Measurements from ENCODE around the gene POMP. TPM values are rescaled to one million over a fixed set of nuclear protein-coding genes. Genes with fewer than 3 reads are reported as not detected.

POMP gene
- total RNA-seq, 1 experiment from 2014 or later = 92.2 TPM

- TF ChIP-seq ATF2 (CRISPR knock-in tag; IDR thresholded peaks at IDR 0.05; ENCODE audit: borderline replicate concordance, low read depth) (no peak), ZNF138 (CRISPR knock-in tag; conservative IDR thresholded peaks at IDR 0.05) (no peak), ZBTB43 (CRISPR knock-in tag; IDR thresholded peaks at IDR 0.05) (no peak), NR3C1 (CRISPR knock-in tag; conservative IDR thresholded peaks at IDR 0.05; ENCODE audit: low read depth) (no peak)
These were observed 49.0 kb upstream of the POMP start (continued) for GRCh38 chr13:28609926-28610325.

- Mint-ChIP-seq H3K9me3 (peaks cover 1% of the 10 kb centered on the region; the same call in 1 of the 2 replicates), H3K4me3 (no peak overlapping the region), H3K27me3 (ENCODE audit: low read depth) (no peaks in the 10 kb centered on the region), H3K27ac (no peak overlapping the region), H3K36me3 (no peaks in the 10 kb centered on the region), H3K4me1 (no peaks in the 10 kb centered on the region)
- ATAC-seq = no peak
- no peak for TF ChIP-seq NR2C2 (CRISPR knock-in tag; IDR thresholded peaks at IDR 0.05)
- TF ChIP-seq PRDM15 (CRISPR knock-in tag; IDR thresholded peaks at IDR 0.05) = no peak
- no peak for TF ChIP-seq ZNF232 (CRISPR knock-in tag; IDR thresholded peaks at IDR 0.05)
- TF ChIP-seq SMAD3 (CRISPR knock-in tag; IDR thresholded peaks at IDR 0.05; ENCODE audit: borderline replicate concordance) = no peak
- no peak for DNase-seq (ENCODE audit: low spot score)
- POLR2A ChIA-PET = no interaction called here
- CTCF ChIA-PET = interaction anchor here (1.0 kb wide), 1 partner anchor 62 kb away, joined by 3 read pairs; no protein-coding TSS in a partner anchor
These were observed 47.9 kb upstream of the POMP start for GRCh38 chr13:28610996-28611395.

GRCh38 chr13:28611654-28612131 lies 47.2 kb upstream of the POMP start:
- H3K9me3 Mint-ChIP-seq = peaks cover 3% of the 10 kb centered on the region; the same call in 1 of the 2 replicates
- H3K36me3 Mint-ChIP-seq = no peaks in the 10 kb centered on the region
- no peaks in the 10 kb centered on the region for H3K27me3 Mint-ChIP-seq (ENCODE audit: low read depth)
- ChIA-PET CTCF (interaction anchor here (1.0 kb wide), 1 partner anchor 63 kb away, joined by 3 read pairs; no protein-coding TSS in a partner anchor), POLR2A (no interaction called here)
- H3K4me1 Mint-ChIP-seq = no peaks in the 10 kb centered on the region
- no peak overlapping the region for H3K4me3 Mint-ChIP-seq
- TF ChIP-seq STAT6 (CRISPR knock-in tag; conservative IDR thresholded peaks at IDR 0.05; ENCODE audit: low read depth) = no peak
- TF ChIP-seq PRDM15 (CRISPR knock-in tag; IDR thresholded peaks at IDR 0.05) = no peak
- no peak overlapping the region for H3K27ac Mint-ChIP-seq
- no peak for DNase-seq (ENCODE audit: low spot score)
- ATAC-seq = no peak
